NCI-H526 (cell line): Measurements from ENCODE around the gene TEX22.

ENCODE experiments used
- DNase-seq, 2 experiments: peaks; one replicate each; lab custom pipeline; 2025; lab: John Stamatoyannopoulos, UW

Gene TEX22

DNA sequence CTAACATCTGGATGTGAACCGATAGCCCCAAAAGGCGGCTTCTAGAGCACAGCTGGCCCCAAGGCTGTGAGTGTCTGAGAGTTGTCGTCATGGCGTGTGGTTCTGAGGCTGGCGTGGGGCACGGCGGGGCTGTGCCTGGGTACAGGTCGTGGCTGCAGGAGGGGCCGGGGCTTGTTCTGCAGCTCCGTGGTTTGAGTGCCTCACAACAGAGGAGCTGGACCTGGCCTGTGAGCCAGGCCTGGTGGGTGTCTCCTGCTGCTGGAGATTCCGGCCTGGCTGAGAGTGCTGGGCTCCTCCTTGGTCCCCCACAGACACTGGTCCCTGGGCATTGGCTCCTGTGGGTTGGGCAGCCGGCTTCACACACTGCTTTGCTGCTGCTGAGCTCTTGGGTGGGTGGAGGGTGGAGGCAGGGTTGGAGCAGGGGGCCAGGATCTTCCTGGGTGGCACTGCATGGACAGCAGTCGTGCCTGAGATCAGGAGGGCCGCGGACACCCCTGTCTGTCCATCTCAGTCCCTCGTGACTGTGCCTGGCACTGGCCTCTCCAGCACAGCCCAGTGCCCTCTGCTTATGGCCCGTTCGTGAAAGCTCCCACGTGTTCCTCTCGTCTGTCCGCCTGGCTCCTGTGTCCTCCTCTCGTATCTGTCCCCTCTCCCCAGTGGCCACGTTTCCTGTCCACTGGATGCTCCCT lies 31.8 kb upstream of the TEX22 start:
- no peak for DNase-seq

DNA sequence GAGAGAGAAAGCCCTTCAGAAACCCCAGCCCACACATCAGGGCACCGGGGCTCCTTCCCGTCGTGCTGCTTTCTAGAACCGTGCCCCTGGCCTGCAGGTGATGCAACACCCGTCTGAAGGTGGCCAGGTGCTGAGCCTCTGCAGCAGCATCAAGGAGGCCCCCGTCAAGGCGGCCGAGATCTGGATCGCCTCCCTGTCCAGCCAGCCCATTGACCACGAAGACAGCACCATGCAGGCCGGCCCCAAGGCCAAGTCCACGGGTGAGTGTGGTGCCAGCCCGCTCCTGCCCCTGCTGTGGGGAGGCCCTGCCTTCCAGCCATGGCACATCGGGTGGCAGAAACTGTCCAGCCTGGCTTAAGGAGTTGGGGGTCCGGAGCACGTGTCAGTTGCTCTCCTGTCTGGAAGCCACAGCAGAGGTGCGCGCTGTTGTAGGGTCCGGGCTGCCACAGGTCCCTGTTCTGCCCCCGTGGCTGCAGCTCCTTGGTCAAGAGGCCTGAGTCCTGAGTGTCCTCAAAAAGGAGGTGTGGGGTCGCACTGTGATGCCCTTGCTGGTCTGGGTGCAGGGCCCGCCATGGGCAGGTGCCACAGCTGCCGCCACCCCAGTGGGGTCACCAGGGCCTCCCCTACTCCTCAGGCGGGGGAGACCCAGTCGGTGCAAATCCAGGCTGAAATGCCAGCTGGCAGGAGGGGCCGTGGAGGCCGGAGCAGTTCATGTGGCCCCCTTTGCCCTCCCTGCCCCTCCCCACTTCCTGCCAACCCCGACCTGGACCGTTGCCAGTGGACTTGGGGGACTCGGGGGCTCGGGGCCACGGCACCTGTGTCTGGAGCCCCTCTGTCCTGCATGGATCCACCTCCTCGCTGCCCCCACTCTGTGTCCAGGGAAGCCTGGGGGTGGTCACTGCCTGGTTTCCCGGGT lies 31.0 kb upstream of the TEX22 start:
- no peak for DNase-seq

DNA sequence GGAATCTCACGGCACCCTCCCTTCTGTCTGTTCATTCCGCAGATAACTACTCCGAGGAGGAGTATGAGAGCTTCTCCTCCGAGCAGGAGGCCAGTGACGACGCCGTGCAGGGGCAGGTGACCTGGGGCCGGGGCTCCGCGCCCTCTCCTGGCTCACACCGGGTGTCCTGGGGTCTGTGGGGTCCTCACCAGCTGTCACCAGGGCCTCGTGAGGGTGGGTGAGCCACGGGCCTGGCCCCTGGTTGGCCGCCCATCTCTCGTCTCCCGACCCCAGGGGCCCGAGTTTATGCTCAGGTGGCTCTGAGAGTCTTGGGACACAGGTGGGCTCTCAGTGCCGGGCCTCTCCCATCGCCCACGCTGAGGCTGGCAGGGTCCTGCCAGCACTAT lies 30.3 kb upstream of the TEX22 start:
- no peak for DNase-seq

DNA sequence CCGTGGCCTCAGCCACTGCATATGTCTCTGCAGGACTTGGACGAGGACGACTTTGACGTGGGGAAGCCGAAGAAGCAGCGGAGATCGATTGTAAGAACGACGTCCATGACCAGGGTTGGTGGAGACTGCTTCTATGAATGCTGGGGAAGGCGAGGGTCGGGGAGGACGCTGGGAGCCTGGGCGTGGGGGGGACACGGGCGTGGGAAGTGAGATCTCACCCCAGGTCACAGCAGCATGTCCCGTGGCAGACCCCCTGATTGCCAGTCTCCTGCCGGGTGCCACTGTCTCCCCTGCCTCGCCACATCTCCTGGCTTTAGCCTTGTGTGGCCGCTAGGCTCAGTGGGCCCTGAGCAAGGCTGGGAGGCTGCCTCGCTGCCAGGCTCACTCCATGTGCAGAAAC lies 29.9 kb upstream of the TEX22 start:
- DNase-seq, result no peak

DNA sequence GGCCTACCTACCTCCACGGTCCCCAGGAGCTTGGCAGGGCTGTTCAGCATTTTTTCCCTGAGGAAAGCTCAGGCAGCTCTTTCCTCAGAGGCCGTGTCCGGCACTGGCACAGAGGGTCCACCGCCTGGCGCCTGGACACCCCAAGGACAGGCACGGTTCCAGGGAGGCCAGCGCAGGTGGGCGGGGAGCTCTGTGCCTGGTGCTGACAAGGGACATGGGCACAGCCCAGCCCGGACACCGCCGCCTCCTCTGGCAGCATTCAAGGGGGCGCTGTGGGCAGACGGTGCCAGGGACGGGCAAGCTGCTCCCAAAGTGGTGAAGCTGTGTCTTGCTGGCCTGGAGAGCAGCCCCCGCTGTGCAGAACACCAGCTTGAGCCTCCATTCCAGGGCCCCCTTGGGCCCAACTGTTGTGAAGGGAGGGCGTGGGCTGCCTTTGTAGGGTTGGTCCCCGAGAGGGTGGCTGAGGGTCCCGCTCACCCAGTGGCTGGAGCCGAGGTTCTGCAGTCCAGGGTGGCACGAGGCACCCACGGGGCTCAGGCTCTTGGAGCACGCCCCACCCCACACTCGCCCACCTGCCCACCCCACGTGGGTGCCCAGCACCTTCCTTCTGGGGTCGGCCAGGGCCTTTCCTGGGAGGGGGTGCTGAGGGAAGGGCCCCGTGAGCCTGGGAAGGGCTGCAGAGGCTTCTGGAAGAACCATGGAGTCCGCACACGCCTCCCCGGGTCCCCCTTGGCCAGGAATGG lies 29.3 kb upstream of the TEX22 start:
- DNase-seq, result no peak

DNA sequence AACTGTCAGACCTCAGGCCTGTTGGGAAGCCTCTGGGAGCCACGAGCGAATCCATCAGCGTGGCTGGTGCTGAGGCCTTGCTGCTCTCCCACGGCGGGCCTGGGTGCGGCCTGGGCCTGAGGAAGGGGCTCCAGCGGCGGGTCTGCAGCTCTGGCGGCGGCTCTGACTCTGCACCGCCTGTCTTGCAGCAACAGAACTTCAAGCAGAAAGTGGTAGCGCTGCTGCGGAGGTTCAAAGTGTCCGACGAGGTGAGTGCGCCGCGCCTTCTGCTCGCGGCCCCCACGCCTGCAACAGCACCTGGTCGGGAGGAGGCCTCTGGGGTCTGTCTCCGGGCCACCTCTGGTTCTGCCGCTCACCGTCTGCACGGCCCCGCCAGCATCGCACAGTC lies 28.7 kb upstream of the TEX22 start:
- no peak for DNase-seq

DNA sequence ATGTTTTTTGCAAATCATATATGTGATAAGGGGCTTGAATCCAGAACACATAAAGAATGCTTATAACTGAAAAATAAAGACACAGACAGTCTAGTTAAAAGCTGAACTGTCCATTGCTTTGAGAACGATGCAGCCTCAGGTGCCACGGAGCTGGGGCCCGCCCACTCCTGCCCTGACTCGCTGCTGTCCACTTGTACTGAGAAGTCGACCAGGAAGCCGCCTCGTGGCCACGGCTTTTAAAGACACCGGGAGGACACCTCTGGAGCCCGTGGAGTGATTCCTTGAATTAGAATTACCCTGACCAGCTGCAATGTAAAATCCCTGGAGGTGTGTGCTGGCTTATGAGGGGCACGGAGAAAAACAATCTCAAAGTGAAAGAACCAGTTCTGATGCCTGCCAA lies 23.9 kb upstream of the TEX22 start:
- no peak for DNase-seq

DNA sequence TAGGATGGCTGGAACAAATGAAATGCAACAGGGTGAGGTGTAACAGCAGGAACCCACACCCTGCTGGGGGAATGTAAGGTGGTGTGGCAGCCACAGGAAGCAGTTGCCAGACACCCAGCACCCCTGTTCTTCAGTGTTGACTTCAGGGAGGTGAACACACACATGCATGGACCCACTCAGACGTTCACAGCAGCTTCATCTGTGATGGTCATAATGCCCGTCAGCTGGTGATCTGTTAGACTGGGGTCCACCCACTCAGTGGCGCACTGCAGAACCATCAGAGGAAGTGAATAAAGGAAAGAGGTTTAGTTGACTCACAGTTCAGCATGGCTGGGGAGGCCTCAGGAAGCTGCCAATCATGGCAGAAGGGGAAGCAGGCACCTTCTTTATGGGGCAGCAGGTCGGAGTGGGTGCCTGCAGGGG lies 22.7 kb upstream of the TEX22 start:
- DNase-seq, result no peak

DNA sequence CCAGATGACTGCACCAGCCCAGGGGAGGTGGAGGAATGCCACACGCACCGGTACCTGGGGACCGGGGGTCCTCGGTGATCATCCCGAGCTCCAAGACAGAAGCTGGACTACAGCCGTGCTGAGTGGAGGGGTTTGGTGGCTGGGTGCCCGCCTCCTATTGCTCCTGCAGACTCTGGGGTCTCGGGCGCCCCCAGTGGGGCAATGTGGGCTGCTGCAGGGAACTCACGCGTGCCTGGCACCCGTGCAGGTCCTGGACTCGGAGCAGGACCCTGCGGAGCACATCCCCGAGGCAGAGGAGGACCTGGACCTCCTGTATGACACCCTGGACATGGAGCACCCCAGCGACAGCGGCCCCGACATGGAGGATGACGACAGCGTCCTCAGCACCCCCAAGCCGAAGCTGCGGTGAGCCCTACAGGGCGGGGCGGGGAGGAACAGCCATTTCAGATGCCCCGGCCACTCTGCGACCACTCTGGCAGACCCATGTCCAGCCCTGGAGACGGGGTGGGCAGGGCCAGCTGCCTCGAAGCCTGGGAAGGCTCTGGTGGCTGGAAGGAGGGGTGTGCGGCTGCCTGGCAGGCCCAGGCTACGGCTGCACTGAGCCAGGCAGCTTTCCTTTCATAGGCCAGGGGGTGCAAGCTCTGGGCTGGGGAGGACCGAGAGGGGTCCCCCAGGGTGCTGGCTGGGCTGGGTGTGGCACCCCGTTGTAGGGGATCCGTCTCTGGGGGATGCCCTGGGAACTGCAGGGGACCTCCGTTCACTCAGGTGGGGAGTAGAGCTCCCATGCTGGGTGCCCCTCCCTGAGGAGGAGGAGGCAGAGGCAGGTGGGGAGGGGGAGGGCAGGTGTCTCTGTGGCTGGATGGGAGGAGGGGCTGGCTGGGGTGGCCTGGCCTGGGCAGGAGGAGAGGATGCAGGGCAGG lies 21.6 kb upstream of the TEX22 start:
- DNase-seq, result peak in 1 of 2 experiments; percentile 22

DNA sequence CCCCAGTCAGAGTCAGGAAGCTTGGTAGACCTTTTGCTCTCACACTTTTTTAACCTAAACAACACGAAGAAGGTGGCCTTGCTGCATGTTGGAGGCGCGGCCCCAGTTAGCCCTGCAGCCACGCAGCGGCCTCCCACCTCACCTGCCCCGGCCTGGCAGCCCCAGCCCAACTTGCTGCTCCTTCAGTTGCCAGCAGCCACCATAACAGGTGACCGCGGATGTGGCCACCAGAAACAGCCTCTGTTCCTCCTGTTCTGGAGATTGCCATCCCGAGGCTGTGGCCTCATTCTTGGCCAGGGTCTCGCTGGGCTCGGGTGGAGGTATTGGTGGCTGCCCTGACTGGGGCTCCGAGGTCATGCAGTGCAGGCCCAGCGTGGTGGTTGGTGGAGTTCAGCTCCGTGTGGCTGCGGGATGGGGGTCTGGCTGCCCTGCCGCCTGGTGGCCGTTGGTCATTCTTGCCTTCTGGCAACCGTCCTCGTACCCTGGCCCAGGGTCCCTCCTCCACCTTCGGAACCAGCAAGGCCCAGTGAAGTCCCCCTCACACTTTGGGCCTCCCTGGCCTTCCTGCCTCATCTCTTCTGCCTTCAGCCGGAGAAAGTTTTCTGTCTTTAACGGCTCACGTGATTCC lies 20.7 kb upstream of the TEX22 start:
- DNase-seq, result no peak

DNA sequence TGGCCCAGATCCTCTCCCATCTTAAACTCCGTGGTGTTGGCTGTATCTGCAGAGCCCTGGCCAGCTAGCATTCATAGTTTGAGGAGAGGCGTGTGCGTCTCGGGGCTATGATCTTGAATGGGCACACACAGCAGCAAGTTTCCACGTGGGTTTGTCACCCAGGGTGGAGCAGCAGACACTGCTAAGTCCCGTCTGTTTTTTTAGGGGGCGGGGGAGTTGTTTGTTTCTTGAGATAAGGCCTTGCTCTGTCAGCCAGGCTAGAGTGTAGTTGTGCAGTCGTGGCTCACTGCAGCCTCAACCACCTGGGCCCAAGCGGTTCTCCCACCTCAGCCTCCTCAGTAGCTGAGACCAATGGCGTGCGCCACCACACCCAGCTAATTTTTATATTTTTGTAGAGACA lies 20.1 kb upstream of the TEX22 start:
- DNase-seq, result no peak

DNA sequence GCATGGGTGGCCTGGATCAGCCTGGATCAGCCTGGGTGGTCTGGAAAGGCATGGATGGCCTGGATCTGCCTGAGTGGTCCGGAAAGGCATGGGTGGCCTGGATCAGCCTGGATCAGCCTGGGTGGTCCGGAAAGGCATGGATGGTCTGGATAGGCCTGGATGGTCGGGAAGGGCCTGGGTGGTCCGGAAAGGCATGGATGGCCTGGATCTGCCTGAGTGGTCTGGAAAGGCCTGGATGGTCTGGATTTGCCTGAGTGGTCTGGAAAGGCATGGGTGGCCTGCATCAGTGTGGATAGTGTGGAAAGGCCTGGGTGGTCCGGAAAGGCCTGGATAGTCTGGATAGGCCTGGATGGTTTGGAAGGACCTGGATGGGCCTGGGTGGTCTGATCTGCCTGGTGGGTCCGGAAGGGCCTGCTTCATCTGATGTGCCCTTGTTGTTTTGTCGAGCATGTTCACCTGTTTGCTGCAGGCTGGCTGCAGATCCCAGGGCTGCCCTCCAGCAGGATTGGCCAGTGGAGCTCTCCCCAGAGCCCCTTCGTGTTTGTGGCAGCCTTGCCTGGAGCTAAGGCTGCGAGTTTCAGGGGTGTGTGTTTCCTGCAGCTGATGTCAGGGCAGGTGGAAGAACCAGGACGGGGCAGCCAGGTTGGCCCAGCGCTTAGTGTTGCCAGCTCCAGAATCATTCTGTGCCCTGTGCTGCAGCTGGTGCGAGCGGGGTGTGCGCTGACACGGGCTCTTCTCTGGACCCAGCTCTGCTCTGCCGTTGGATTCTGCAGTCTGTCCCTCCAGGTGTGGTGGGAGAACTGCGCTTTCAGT lies 19.3 kb upstream of the TEX22 start:
- DNase-seq, result no peak

DNA sequence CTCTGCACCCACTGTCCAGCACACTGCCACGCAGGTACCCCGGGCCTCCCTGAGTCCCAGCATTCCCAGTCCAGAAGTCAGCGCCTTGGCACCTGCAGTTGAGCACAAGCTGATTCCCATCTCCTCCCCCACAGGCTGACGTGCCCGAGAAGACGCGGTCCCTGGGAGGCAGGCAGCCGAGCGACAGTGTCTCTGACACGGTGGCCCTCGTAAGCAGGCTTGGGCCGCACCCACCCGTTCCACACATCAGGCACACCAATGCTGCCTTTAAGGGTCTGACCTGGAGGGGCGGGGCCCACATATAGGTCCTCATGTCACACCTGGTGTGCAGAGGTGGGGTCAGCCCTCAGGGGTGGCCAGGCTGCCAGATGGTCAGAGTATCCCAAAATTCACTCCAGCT lies 18.4 kb upstream of the TEX22 start:
- no peak for DNase-seq

DNA sequence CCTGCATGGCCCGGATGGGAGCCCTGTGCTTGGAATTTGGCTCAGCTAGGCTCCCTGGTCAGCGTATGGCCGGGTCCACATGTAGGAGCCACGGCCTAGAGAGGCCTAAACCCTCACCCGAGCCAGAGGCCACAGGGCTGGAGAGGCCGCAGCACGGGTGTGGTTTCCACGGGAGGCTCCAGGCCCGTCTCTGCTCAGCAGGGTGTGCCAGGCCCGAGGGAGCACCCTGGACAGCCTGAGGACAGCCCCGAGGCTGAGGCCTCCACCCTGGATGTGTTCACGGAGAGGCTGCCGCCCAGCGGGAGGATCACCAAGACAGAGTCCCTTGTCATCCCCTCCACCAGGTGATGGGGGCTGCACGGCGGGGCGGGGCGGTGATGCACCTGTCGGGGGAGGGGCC lies 17.6 kb upstream of the TEX22 start:
- no peak for DNase-seq

DNA sequence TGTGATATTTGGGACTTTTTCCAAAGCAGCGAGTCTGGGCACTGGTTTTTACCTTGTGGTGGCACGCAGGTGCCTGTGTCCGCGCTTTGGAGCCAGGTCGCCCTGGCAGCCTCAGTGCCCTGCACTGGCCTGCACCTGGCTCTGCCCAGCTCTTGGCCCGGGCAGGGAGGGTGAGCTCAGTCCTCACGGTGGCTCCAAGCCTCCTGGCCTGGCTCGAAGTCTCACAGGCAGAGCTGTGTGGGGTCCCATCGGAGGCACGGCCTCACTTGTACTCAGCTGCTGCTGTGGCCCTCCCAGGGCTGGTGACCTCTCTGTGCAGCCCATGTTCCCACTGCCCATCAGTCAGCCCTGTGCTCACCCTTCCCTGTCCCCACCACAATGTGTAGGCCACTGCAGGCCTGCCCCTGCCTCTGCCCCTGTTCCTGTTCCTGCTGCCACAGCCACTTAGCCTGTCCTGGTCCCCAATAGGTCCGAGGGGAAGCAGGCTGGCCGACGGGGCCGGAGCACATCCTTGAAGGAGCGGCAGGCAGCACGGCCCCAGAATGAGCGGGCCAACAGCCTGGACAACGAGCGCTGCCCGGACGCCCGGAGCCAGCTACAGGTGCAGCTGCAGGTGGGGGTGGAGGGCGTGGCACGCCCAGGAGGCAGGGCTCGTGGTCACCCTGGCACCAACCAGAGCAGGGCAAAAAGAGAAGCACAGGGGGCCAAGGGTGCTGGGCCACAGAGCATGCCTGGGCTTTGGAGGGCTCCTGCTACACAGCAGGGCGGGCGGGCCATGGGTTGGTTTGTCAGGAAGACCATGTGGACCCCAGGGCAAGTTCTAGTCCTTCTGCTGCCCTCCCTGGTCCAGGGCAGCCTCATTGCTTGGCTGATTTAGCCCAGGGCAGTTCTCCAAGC lies 16.6 kb upstream of the TEX22 start:
- no peak for DNase-seq

DNA sequence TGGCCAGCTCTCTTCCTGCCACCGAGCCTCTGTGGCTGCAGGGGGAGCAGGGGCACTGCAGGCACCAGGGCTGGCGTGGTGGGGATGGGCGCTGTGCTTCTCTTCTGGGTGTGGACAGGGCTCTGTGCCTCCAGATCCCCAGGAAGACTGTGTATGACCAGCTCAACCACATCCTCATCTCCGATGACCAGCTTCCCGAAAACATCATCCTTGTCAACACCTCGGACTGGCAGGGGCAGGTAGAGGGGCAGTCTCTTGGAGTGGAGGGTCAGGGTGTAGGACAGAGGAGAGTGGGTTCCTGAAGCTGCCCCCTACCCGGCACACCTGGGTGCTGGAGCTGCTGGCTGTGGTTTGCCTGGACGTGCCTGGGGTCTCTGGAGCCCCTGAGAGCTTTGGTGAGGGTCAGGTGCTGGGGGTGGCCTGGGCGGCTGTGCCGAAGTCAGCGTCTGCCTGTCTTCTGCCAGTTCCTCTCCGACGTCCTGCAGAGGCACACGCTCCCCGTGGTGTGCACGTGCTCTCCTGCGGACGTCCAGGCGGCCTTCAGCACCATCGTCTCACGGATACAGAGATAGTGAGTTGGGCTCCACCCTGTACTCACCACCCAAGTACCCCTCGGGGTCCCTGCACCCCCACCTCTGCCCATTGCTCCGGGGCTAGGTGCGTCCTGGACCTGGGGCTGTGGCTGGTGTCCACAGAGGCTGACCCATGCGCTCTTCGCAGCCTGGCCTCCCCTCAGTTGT lies 15.8 kb upstream of the TEX22 start:
- no peak for DNase-seq

DNA sequence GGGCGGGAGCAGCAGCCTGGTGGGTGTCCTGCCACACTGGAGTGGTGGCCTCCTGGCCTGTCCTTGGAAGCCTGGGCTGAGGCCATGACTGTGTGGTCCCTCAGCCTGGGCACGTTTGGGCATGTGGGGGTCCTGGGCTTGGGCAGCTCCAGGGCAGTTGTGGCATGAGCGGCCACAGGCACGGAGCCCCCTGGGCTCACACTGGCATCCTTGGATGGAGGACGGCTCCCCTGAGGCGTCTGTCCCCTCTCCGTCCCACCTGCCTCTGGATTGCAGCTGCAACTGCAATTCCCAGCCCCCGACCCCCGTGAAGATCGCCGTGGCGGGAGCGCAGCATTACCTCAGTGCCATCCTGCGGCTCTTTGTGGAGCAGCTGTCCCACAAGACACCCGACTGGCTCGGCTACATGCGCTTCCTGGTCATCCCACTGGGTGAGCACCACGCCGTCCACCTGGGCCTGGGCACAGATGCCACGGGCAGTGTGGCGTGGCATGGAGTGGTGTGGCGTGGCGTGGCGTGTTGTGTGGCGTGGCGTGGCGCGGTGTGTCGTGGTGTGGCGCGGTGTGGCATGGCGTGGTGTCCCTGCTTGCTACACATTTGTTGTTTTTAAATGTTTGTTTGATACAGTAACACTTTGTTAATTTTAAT lies 15.1 kb upstream of the TEX22 start:
- DNase-seq, result no peak

DNA sequence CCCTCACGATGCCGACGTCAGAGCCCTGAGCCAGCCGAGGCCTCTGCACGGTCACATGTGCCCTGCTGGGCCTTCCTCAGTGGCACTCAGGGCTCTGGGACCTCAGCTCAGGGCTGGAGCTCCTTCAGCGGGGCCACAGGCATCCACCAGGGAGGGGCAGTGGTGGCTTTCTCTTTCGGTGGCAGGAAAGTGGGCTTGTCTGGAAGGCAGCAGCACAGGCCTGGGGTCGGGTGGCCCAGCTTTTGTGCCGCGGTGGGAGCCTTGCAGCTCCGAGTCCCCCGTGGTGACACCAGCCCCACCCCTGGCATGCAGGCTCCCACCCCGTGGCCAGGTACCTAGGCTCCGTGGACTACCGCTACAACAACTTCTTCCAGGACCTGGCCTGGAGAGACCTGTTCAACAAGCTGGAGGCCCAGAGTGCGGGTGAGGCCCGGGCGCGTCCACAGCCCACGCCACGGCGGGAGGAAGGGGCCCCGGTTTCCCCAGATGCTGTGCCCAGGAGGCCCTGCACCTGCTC lies 14.2 kb upstream of the TEX22 start:
- DNase-seq, result no peak
